NCI-H446 (cell line): ENCODE data around the gene KLHDC7A.
"Not testable (repeated sequence)": the region's sequence is repeated elsewhere in the genome, so short reads cannot be mapped to it uniquely, and the experiment has no call there.

Source experiments
- DNase-seq, 2 experiments: peaks; one replicate each; lab custom pipeline; 2025; lab: John Stamatoyannopoulos, UW

The KLHDC7A gene

GRCh38 chr1:18480315-18481189 is at the start of gene KLHDC7A:
Gene KLHDC7A, plus strand, starts transcription at chr1:18480930. Its CDS starts 52 bp downstream, at chr1:18480982.
- no peak for DNase-seq

GRCh38 chr1:18434041-18434440 is 46.7 kb upstream of the KLHDC7A start:
- DNase-seq = no peak

- DNase-seq = no peak
Measured at GRCh38 chr1:18440385-18441226, 40.1 kb upstream of the KLHDC7A start.

GRCh38 chr1:18443587-18444520 is 36.9 kb upstream of the KLHDC7A start:
- DNase-seq = no peak

- no peak for DNase-seq
Measured at GRCh38 chr1:18444563-18444962, 36.2 kb upstream of the KLHDC7A start.

GRCh38 chr1:18446751-18447150 is 34.0 kb upstream of the KLHDC7A start:
- DNase-seq = no peak

GRCh38 chr1:18447509-18448220 is 33.1 kb upstream of the KLHDC7A start:
- no peak for DNase-seq

GRCh38 chr1:18448889-18449288 is 31.8 kb upstream of the KLHDC7A start:
- no peak for DNase-seq

GRCh38 chr1:18452550-18452949 is 28.2 kb upstream of the KLHDC7A start:
- DNase-seq = peak in 1 of 2 experiments; percentile 29

GRCh38 chr1:18458133-18459092 is 22.3 kb upstream of the KLHDC7A start:
- DNase-seq = no peak

GRCh38 chr1:18461656-18462055 is 19.1 kb upstream of the KLHDC7A start:
- no peak for DNase-seq

GRCh38 chr1:18462517-18462916 is 18.2 kb upstream of the KLHDC7A start:
- not testable (repeated sequence) for DNase-seq

- DNase-seq = no peak
Measured at GRCh38 chr1:18463063-18463462, 17.7 kb upstream of the KLHDC7A start.

- DNase-seq = no peak
Measured at GRCh38 chr1:18463984-18464664, 16.6 kb upstream of the KLHDC7A start.

- no peak for DNase-seq
Measured at GRCh38 chr1:18464665-18465050, 16.1 kb upstream of the KLHDC7A start.

GRCh38 chr1:18466676-18467075 is 14.1 kb upstream of the KLHDC7A start:
- no peak for DNase-seq

GRCh38 chr1:18468570-18468969 is 12.2 kb upstream of the KLHDC7A start:
- no peak for DNase-seq

GRCh38 chr1:18469514-18469913 is 11.2 kb upstream of the KLHDC7A start:
- no peak for DNase-seq

- no peak for DNase-seq
Measured at GRCh38 chr1:18470671-18471355, 9.9 kb upstream of the KLHDC7A start.
